Prostate gland (tissue), 2 donors: ENCODE measurements around the gene RECQL. TPM values are rescaled to one million over a fixed set of nuclear protein-coding genes. Genes with fewer than 3 reads are reported as not detected.

Source experiments
- DNase-seq: peaks from one replicate; pipeline ENCODE4 v3.0.0-alpha.2; 2019; ENCODE audit warnings: low spot score
- H3K27ac ChIP-seq, 2 donors: fragments of 200-600 bp; sonication (generic); 2 replicates each; pipeline ENCODE4 v1.5.1; 2017 to 2019
- H3K27me3 ChIP-seq: fragments of 200-600 bp; sonication (generic); replicated peaks from 2 replicates; pipeline ENCODE4 v1.5.1; 2019; ENCODE audit not compliant: insufficient read depth
- H3K36me3 ChIP-seq, 2 donors: fragments of 200-600 bp; sonication (generic); 1 replicate in 1 of 2; 2 replicates in 1 of 2; pipeline versions ENCODE4 v1.5.1 to v1.8.1; 2017 to 2019
- H3K4me1 ChIP-seq: fragments of 200-600 bp; sonication (generic); replicated peaks from 2 replicates; pipeline ENCODE4 v1.5.1; 2019
- H3K4me3 ChIP-seq, 2 donors: fragments of 200-600 bp; sonication (generic); 2 replicates each; pipeline ENCODE4 v1.5.1; 2017 to 2019
- H3K9me3 ChIP-seq: fragments of 200-600 bp; sonication (generic); 2 replicates; pipeline ENCODE4 v1.5.1; 2017
- CTCF ChIP-seq, 4 experiments: fragments of 200-600 bp in 2 of 4; fragments of 450-650 bp in 2 of 4; sonication (generic) in 2 of 4; IDR thresholded peaks; 1 replicate in 3 of 4; 2 replicates in 1 of 4; pipeline ENCODE4 v1.5.1; 2016 to 2019; ENCODE audit warnings: antibody characterized with exemption in 4 of 4, mild to moderate bottlenecking in 2 of 4, moderate library complexity in 2 of 4
- POLR2A ChIP-seq: fragments of 450-650 bp; IDR thresholded peaks from one replicate; pipeline ENCODE4 v1.6.1; 2016; ENCODE audit warnings: antibody characterized with exemption, mild to moderate bottlenecking
- POLR2AphosphoS5 ChIP-seq: sonication (generic); formaldehyde crosslinking; IDR thresholded peaks from one replicate; pipeline ENCODE4 v1.6.1; 2017; ENCODE audit warnings: antibody characterized with exemption
- WGBS: methylation state at CpG from one replicate; pipeline ENCODE4 v1.1.5; 2018; 5-methylcytosine and 5-hydroxymethylcytosine counted together
- intact Hi-C: fragments of 100-400 bp; cut with DNase I; formaldehyde crosslinking; loops from one replicate; pipeline ENCODE4 v1.14.2; 2022
- total RNA-seq, 2 donors: library from RNA; depleted of rRNA; stranded (reverse); fragments of >200 nt; gene quantifications; one replicate each; pipeline ENCODE4 v1.1.0, GENCODE V29; 2016

RECQL gene
- total RNA-seq, 2 donors from 2014 or later, result 19.8 to 23.3 TPM

DNA sequence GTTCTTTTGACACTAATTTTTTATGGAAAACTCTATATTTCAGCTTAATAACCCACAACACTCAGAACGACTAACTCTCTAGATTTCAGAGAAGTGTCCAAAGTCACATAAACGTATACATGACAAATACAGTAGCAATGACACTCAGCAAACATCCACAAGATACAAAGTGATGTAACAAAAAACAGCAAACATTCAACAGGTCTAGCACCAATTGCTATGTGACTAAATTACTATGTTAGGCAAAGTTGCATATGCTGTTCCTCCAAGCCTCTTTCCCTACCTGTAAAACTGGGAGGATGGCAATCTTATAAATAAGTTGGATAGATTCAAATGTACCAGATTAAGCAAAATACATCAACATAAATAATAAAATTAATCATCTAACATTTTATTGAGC, 1.7 kb downstream of the RECQL start:
- TF ChIP-seq POLR2A (no peak), CTCF (IDR thresholded peaks at IDR 0.05) (no peak), POLR2AphosphoS5 (no peak)
- Histone ChIP-seq H3K4me1 (peaks cover 6% of the 10 kb centered on the region), H3K36me3 (peaks cover 0 to 3% of the 10 kb centered on the region in 2 donors), H3K9me3 (no peaks in the 10 kb centered on the region), H3K4me3 (no peak overlapping the region), H3K27ac (no peak overlapping the region), H3K27me3 (no peaks in the 10 kb centered on the region)
- DNase-seq, result no peak
- WGBS, result 63% methylated on average over 2 of the region's 2 CpGs
- intact Hi-C loops, result loop anchor here (5.0 kb wide), 1 partner anchor 158 kb away; the partner anchor contains the start of gene LDHB

DNA sequence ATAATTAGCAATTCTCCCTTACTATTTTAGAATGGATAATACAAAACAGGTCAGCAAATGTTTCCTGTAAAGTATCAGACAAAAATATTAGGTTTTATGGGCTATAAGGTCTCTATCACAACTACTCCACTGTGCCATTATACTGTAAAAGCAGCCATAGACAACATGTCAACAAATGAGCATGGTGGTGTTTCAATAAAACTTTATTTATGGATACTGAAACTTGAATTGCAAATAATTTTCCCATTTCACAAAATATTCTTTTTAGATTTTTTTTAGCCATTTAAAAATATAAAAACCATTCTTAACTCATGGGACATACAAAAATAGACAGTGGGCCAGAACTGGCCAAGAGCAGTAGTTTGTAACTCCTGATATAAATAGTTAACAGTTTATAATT, 15.4 kb downstream of the RECQL start:
- Histone ChIP-seq H3K4me1 (no peaks in the 10 kb centered on the region), H3K27me3 (no peaks in the 10 kb centered on the region), H3K36me3 (no peaks in the 10 kb centered on the region), H3K9me3 (no peaks in the 10 kb centered on the region), H3K4me3 (no peak overlapping the region), H3K27ac (no peak overlapping the region)
- no peak for DNase-seq
- intact Hi-C loops, result no loop called here
- no peak for TF ChIP-seq POLR2A
- TF ChIP-seq POLR2AphosphoS5, result no peak
- no peak for TF ChIP-seq CTCF (IDR thresholded peaks at IDR 0.05)

- no peaks in the 10 kb centered on the region for H3K36me3 ChIP-seq
Observed at GRCh38 chr12:21483531-21483930, 17.9 kb downstream of the RECQL start.

GRCh38 chr12:21478756-21479455, 22.5 kb downstream of the RECQL start:
- Histone ChIP-seq H3K9me3 (no peaks in the 10 kb centered on the region), H3K36me3 (no peaks in the 10 kb centered on the region), H3K4me1 (no peaks in the 10 kb centered on the region), H3K27ac (no peak overlapping the region), H3K27me3 (no peaks in the 10 kb centered on the region), H3K4me3 (no peak overlapping the region)
- WGBS, result 90% methylated on average over 10 of the region's 10 CpGs
- intact Hi-C loops, result no loop called here
- TF ChIP-seq POLR2AphosphoS5, result no peak
- no peak for TF ChIP-seq CTCF (IDR thresholded peaks at IDR 0.05)
- TF ChIP-seq POLR2A, result no peak
- no peak for DNase-seq

More at GRCh38 chr12:21483531-21483930, 17.9 kb downstream of the RECQL start:
- WGBS, result 70% methylated on average over 3 of the region's 3 CpGs
- no peak for DNase-seq
- no peak for TF ChIP-seq CTCF (IDR thresholded peaks at IDR 0.05)
- TF ChIP-seq POLR2A, result no peak
- no peak for TF ChIP-seq POLR2AphosphoS5
- Histone ChIP-seq H3K9me3 (no peaks in the 10 kb centered on the region), H3K4me1 (no peaks in the 10 kb centered on the region), H3K27ac (no peak overlapping the region), H3K4me3 (no peak overlapping the region), H3K27me3 (no peaks in the 10 kb centered on the region)
- intact Hi-C loops, result no loop called here

- no peak for DNase-seq
- no peaks in the 10 kb centered on the region for H3K9me3 ChIP-seq
- no peaks in the 10 kb centered on the region for H3K4me1 ChIP-seq
- no peaks in the 10 kb centered on the region for H3K27me3 ChIP-seq
- 85% methylated on average over 3 of the region's 3 CpGs for WGBS
- H3K36me3 ChIP-seq, result no peaks in the 10 kb centered on the region
- TF ChIP-seq CTCF (IDR thresholded peaks at IDR 0.05) (no peak), POLR2AphosphoS5 (no peak), POLR2A (no peak)
- intact Hi-C loops, result no loop called here
- no peak overlapping the region for H3K27ac ChIP-seq
- H3K4me3 ChIP-seq, result no peak overlapping the region
Observed at GRCh38 chr12:21476949-21477348, 24.5 kb downstream of the RECQL start.
